GM18505 (cell line): Measurements from ENCODE around the gene MT1A.

Source experiments
- ATAC-seq: cut with Tn5 transposase; IDR thresholded peaks from one replicate; pipeline ENCODE4 v1.9.1; 2021; ENCODE audit not compliant: unreplicated experiment
- POLR2A ChIP-seq: IDR thresholded peaks from 4 replicates; pipeline ENCODE4 v1.6.1; 2011; ENCODE audit warnings: borderline replicate concordance; ENCODE audit not compliant: insufficient read depth, insufficient read length; ENCODE audit errors: extremely low read depth

The MT1A gene

GRCh38 chr16:56631197-56631596 is 7.3 kb upstream of the MT1A start:
- TF ChIP-seq POLR2A = no peak
- ATAC-seq = no peak

GRCh38 chr16:56631832-56632155 is 6.7 kb upstream of the MT1A start:
- TF ChIP-seq POLR2A = no peak
- ATAC-seq = no peak

- ATAC-seq = no peak
- no peak for TF ChIP-seq POLR2A
These were observed 6.2 kb upstream of the MT1A start, which contains the start of gene MT1M for GRCh38 chr16:56632156-56632847. Gene MT1M (plus strand): TSS chr16:56632659. CDS start chr16:56632732, 73 bp downstream.

- no peak for ATAC-seq
- TF ChIP-seq POLR2A = no peak
These were observed 5.6 kb upstream of the MT1A start for GRCh38 chr16:56632848-56633365.

- ATAC-seq = no peak
- no peak for TF ChIP-seq POLR2A
These were observed 4.9 kb upstream of the MT1A start for GRCh38 chr16:56633535-56633934.

GRCh38 chr16:56634715-56635440 is 3.6 kb upstream of the MT1A start:
- TF ChIP-seq POLR2A = no peak
- ATAC-seq = no peak

- TF ChIP-seq POLR2A = no peak
- ATAC-seq = no peak
These were observed 3.0 kb upstream of the MT1A start for GRCh38 chr16:56635441-56635967.

GRCh38 chr16:56636616-56637413 is 1.7 kb upstream of the MT1A start:
- no peak for ATAC-seq
- no peak for TF ChIP-seq POLR2A

- no peak for TF ChIP-seq POLR2A
- no peak for ATAC-seq
These were observed 579 bp downstream of the MT1A start for GRCh38 chr16:56639045-56639444.

GRCh38 chr16:56640076-56640475 is 1.6 kb downstream of the MT1A start:
- TF ChIP-seq POLR2A = no peak
- no peak for ATAC-seq

- no peak for TF ChIP-seq POLR2A
- no peak for ATAC-seq
These were observed 2.7 kb downstream of the MT1A start for GRCh38 chr16:56641166-56641565.

GRCh38 chr16:56643080-56643778 is 4.8 kb downstream of the MT1A start:
- ATAC-seq = no peak
- TF ChIP-seq POLR2A = no peak

- TF ChIP-seq POLR2A = no peak
- no peak for ATAC-seq
These were observed 5.4 kb downstream of the MT1A start for GRCh38 chr16:56643833-56644232.
